Retinal pigment epithelial cell (primary cell): ENCODE data around the gene ZNF598.
A peak's percentile ranks its signal among the peaks of the same experiment; 100 is the strongest.

Source experiments
- DNase-seq: peaks from one replicate; pipeline ENCODE4 v3.0.0-alpha.2; 2010; ENCODE audit warnings: low read depth
- H3K4me3 ChIP-seq: 2 replicates; pipeline ENCODE4 v1.5.1; 2011; ENCODE audit warnings: mild to moderate bottlenecking, low read length, control low read depth, moderate library complexity
- CTCF ChIP-seq: conservative IDR thresholded peaks from 2 replicates; pipeline ENCODE4 v1.5.1; 2011; ENCODE audit warnings: low read depth, low read length, control low read depth, inconsistent platforms

Gene ZNF598

GRCh38 chr16:2009791-2010510 is at the start of gene ZNF598:
Gene ZNF598 (minus strand): TSS chr16:2009821.
- DNase-seq, result no peak
- H3K4me3 ChIP-seq, result peak within 1 kb of the TSS; percentile 76
- TF ChIP-seq CTCF, result no peak

- peak; percentile 59 for DNase-seq
- no peak for TF ChIP-seq CTCF
- H3K4me3 ChIP-seq, result no peak overlapping the region
Observed at GRCh38 chr16:2058872-2059271, 49.3 kb upstream of the ZNF598 start.

GRCh38 chr16:2058420-2058819 is 48.8 kb upstream of the ZNF598 start:
- TF ChIP-seq CTCF, result no peak
- DNase-seq, result no peak
- no peak overlapping the region for H3K4me3 ChIP-seq

- H3K4me3 ChIP-seq, result no peak overlapping the region
- no peak for DNase-seq
- no peak for TF ChIP-seq CTCF
Observed at GRCh38 chr16:2057438-2057837, 47.8 kb upstream of the ZNF598 start.

GRCh38 chr16:2056681-2057407 is 47.2 kb upstream of the ZNF598 start:
- no peak for DNase-seq
- no peak overlapping the region for H3K4me3 ChIP-seq
- peak; percentile 20 for TF ChIP-seq CTCF

- peak; percentile 16 for TF ChIP-seq CTCF
- H3K4me3 ChIP-seq, result no peak overlapping the region
- DNase-seq, result no peak
Observed at GRCh38 chr16:2056077-2056476, 46.5 kb upstream of the ZNF598 start.
